Measurements from ENCODE around the gene ASAP2. TPM values are rescaled to one million over a fixed set of nuclear protein-coding genes. Genes with fewer than 3 reads are reported as not detected.

The ASAP2 gene
- total RNA-seq, 1 donor from 2014 or later = 12.9 TPM

DNA sequence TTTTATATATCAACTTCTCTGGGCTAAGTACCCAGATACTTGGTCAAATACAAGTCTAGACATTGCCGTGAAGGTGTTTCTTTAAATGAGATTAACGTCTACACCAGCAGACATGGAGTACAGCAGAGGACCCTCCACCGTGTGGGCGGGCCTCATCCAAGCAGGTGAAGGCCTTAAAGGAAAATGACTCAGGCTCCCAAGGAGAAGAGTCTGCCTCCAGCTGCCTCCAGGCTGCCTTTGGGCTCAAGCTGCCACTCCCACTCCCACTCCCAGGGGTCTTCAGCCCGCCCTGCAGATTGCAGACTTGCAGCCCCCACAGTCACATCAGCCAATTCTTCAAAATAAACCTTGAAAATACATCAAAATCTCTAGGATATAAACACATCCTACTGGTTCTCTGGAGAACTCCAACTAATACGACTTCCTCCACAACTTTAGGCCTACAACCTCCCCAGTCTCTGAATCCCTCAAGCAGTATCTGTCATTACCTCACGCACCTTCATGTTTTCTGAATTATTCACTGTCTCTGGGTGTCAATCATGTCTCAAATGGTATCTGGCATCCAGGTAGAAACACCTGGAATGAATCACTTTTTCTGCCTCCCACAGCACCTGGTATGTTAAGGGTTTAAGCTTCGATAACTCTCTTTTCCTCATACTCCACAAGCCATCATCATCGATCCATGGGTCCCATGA, 209.8 kb downstream of the ASAP2 start:
- ATAC-seq = no peak
- no peak for DNase-seq (ENCODE audit: missing footprints)
- intact Hi-C loops (cut with DNase I) = no loop called here

DNA sequence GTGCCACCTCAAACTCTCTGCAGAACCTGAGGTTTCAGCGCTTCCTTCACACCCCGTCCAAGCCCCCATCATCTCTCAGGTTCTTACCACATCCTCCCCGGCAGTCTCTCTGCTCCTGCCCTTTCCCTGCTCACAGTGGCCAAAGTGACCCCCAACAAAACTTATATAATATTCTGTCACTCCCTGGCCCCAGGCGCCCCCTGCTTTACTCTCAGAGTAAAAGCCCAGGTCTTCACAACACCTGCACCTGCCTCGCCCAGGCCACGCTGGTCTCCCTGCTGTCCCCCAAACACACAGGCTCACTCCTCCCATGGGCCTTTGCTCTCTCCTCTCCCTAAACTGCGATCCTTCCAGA, 210.3 kb downstream of the ASAP2 start:
- DNase-seq (ENCODE audit: missing footprints) (no peak), ATAC-seq (no peak)
- intact Hi-C loops (cut with DNase I) = no loop called here

GRCh38 chr2:9417725-9418124, 211.1 kb downstream of the ASAP2 start:
- DNase-seq (ENCODE audit: missing footprints) (no peak), ATAC-seq (no peak)
- intact Hi-C loops (cut with DNase I) = no loop called here

DNA sequence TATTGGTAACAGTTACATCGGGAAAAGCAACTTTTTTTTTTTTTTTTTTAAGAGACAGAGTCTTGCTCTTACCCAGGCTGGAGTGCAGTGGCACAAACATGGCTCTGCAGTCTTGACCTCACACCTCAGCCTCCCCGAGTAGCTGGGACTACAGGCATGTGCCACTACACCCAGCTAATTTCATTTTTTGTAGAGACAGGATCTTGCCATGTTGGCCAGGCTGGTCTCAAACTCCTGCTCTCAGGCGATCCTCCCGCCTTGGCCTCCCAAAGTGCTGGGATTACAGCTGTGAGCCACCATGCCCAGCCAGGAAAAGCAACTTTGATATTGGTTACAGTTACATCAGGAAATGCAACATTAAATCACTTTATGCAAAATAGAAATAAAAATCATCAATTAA, 212.1 kb downstream of the ASAP2 start:
- ATAC-seq = no peak
- intact Hi-C loops (cut with DNase I) = no loop called here
- no peak for DNase-seq (ENCODE audit: missing footprints)

- DNase-seq (ENCODE audit: missing footprints) (no peak), ATAC-seq (no peak)
- intact Hi-C loops (cut with DNase I) = no loop called here
These were observed 212.9 kb downstream of the ASAP2 start for GRCh38 chr2:9419541-9419940.

DNA sequence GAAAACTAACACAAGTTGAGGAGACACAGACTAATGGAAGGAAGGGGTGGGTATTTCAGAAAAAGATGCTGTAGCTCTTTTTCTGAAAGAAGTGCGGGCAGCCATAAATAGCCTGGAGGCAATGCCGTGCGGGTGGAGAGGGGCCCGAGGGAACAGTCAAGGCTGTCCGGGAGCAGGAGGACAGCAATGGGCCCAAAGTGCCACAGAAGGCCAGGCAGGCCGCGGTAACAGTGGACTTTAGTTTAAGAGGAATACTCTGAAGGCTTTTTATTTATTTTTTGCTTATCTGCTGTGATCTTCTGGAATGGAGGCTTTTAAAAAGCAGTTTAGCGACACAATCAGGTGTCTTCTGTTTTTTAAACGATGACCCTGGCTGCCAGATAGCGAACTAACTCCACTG, 213.9 kb downstream of the ASAP2 start:
- ATAC-seq (no peak), DNase-seq (ENCODE audit: missing footprints) (no peak)
- intact Hi-C loops (cut with DNase I) = no loop called here

DNA sequence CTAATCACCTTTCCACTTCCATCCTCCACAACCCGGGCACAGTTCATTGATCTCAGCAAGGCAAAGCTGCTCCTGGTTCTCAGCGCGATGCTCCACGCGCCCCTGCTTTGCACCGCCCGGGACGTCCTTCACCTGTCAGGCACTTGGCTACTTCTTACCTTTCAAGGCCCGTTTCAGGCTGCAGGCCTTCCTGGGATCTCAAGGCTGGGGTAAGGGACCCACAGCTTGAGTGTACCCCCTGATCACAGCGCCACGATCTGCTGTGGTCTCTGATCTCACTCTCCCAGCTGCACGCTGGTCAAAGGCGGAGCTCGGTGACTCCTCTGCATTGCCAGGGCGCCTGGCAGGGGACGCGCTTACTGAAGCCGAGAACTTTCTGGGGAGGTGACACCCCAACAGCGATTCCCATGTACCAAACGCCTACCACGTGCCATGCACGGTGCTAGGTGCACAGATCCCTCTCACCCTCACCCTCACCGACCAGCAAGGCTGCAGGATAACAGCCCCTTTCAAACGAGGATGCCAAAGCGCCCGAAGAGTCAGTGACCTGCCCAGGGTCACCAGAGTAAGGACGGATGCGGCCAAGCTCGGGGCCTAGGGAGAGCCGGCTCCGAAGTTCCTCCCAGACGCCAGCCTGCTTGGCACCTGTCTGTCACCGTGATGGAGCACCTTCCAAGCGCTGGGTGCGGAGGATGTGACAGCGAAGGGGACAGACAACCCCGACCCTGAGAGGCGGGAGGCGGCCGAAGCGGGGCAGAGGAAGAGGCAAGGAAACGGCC, 215.9 kb downstream of the ASAP2 start:
- DNase-seq (ENCODE audit: missing footprints) (peak; percentile 80), ATAC-seq (peak; percentile 20)
- intact Hi-C loops (cut with DNase I) = loop anchor here (2.0 kb wide), 1 partner anchor 216 kb away; the partner anchor contains the start of gene ASAP2

DNA sequence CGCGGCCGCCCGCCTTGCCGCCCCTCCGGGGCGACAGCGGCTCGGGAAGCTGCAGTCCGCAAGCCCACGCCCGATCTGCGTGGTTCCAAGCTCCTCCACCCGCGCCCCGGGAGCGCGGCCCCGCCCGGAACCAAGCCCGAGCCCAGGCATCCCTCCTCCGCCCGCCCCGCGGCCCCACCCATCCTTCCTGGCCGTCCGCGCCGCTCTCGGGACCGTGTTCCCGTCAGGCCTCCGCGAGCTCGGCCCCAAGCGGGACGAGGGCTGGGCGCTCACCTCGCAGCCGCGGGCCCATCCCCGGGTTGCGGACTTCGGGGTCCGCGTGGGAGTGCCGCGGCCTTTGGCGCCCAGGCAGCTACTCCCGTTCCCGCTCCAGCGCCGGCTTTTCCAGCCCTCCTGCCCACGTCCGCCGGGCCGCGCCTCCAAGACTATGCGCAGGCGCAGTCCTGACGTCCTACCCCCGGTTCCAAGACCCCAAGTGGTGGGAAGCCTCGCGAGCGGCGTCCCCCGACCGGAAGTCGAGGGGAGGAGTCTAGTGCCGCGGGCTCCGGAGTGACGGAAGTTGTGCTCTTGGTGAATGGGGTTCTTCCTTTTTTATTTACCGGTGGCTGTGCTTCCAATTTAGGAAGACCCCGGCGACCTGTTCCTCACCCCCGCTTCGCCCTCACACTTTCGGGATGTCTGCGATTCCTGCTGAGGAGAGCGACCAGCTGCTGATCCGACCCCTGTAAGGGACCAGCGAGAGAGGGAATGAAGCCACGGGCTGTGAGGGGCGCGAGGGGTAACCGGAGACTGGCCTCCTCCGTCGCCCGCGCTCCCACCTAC, 216.7 kb downstream of the ASAP2 start, which contains the start of the genes CPSF3 and ITGB1BP1:
TSS of gene CPSF3 (plus strand) at position 555 of the 822 bp plus-strand sequence. CDS start at position 675, 120 bp downstream.
TSS of gene ITGB1BP1 (minus strand) at position 429 of the 822 bp plus-strand sequence. CDS start 4,831 bp downstream, outside the sequence.
- DNase-seq (ENCODE audit: missing footprints) (peak; percentile 98), ATAC-seq (peak; percentile 97)
- intact Hi-C loops (cut with DNase I) = loop anchor here (2.0 kb wide), 1 partner anchor 217 kb away; the partner anchor contains the start of gene ASAP2

- intact Hi-C loops (cut with DNase I) = loop anchor here (1.0 to 2.0 kb wide), 2 partner anchors 217 to 282 kb away; partner anchors contain the start of gene ASAP2
These were observed 217.3 kb downstream of the ASAP2 start for GRCh38 chr2:9423922-9424272.

DNA sequence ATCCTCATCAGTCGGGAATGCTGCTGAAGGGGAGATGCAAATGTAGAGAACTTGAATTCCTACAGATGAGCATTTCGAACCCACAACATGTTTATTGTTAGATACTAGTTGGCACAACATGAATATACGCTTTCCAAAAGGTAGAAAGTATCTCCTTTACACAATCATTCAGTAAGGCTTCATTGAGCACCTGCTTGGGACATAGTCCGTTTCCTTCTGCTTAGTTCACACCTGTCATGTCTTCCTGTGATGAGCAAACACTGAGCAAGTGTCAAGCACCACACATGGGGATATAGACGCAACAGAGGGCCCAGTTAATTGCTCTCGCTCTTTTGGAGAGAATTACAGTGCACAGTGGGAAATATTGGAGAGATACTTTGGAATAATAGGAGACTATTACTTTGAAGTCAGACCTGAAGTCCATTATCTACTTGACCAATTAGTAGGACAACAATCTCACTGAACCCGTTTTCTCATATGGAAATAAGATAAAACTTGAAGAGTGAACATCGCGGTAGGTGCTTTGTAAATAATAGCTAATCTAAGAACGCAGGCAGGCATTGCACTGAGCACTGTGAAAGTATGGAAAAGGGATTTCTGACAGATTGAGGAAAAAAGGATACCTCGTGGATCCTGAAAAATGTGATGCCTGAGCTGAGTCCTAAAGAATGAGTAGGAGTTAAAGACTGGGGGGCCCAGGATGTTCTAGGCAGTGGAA, 218.0 kb downstream of the ASAP2 start:
- intact Hi-C loops (cut with DNase I) = loop anchor here (1.0 kb wide), 1 partner anchor 282 kb away; no protein-coding TSS in a partner anchor
- ATAC-seq (no peak), DNase-seq (ENCODE audit: missing footprints) (no peak)

More at GRCh38 chr2:9423922-9424272, 217.3 kb downstream of the ASAP2 start:
- ATAC-seq (no peak), DNase-seq (ENCODE audit: missing footprints) (no peak)

- ATAC-seq = no peak
- intact Hi-C loops (cut with DNase I) = no loop called here
- no peak for DNase-seq (ENCODE audit: missing footprints)
These were observed 222.5 kb downstream of the ASAP2 start for GRCh38 chr2:9428965-9429577.

GRCh38 chr2:9430316-9431293, 224.0 kb downstream of the ASAP2 start:
- intact Hi-C loops (cut with DNase I) = no loop called here
- no peak for DNase-seq (ENCODE audit: missing footprints)
- no peak for ATAC-seq

- no peak for DNase-seq (ENCODE audit: missing footprints)
- ATAC-seq = no peak
- intact Hi-C loops (cut with DNase I) = no loop called here
These were observed 227.9 kb downstream of the ASAP2 start for GRCh38 chr2:9434489-9434888.

DNA sequence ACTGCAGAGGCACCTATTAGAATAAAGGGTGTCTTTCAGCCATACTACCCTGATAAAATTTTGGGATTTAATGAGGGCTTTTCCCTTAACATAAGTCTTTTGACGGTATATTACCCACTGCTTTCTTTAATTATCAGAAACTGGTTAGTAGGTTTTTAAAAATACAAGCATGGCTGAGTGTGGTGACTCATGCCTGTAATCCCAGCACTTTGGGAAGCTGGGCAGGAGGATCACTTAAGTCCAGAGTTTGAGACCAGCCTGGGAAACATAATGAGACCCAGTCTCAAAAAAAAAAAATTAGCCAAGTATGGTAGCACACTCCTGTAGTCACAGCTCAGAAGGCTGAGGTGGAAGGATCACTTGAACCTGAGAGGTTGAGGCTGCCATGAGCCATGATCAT, 232.9 kb downstream of the ASAP2 start:
- ATAC-seq = no peak
- intact Hi-C loops (cut with DNase I) = no loop called here
- DNase-seq (ENCODE audit: missing footprints) = no peak

- DNase-seq (ENCODE audit: missing footprints) (no peak), ATAC-seq (no peak)
These were observed 233.6 kb downstream of the ASAP2 start for GRCh38 chr2:9440058-9440727.

DNA sequence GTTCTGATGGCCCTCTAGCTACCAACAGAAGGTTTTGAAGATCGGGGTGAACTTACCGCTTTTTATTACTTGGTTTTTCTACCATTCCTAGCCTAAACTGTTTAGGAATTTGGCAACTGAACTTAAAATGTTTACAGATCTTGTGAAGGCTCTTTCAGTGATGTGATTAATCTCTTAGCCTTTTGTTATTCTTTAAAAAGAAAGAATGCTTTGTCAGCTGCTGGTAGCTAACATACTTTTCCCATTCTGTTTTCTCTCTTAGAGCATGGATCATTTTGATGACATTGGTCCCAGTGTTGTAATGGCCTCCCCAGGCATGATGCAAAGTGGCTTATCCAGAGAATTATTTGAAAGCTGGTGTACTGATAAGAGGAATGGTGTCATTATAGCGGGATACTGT, 234.9 kb downstream of the ASAP2 start:
- no peak for ATAC-seq
- intact Hi-C loops (cut with DNase I) = no loop called here
- no peak for DNase-seq (ENCODE audit: missing footprints)

More at GRCh38 chr2:9440058-9440727, 233.6 kb downstream of the ASAP2 start:
- intact Hi-C loops (cut with DNase I) = no loop called here
